Naive thymus-derived CD8-positive, alpha-beta T cell (primary cell): ENCODE measurements around the gene PTTG1IP. TPM values are rescaled to one million over a fixed set of nuclear protein-coding genes. Genes with fewer than 3 reads are reported as not detected.

ENCODE experiments used
- ATAC-seq, 2 donors: fragments of 150-1000 bp; cut with Tn5 transposase in 1 of 2; sonication (Bioruptor Pico), chemical (Tn5 transposase) in 1 of 2; 1 replicate in 1 of 2; 2 replicates in 1 of 2; pipeline ENCODE4 v1.10.0; 2021; ENCODE audit warnings: mild to moderate bottlenecking in 2 of 2, moderate library complexity in 2 of 2
- POLR2A ChIA-PET: fragments of 350-600 bp; sonication (Branson Sonifier 250); formaldehyde crosslinking; loops from one replicate; lab custom pipeline; 2021; ENCODE audit warnings: antibody characterized with exemption; lab: Charles Lee
- DNase-seq, 10 donors: peaks; one replicate each; pipeline versions ENCODE4 v3.0.0 to v3.0.0-alpha.2; 2020 to 2022
- H3K27ac Mint-ChIP-seq, 10 donors: one replicate each; pipeline ENCODE4 v1.8.0; 2020 to 2022; ENCODE audit warnings: mild to moderate bottlenecking in 10 of 10, mixed read lengths in 10 of 10, moderate library complexity in 4 of 10, inconsistent platforms in 1 of 10
- H3K27me3 Mint-ChIP-seq, 5 donors: one replicate each; pipeline ENCODE4 v1.8.0; 2021 to 2022; ENCODE audit warnings: mixed read lengths in 5 of 5
- H3K36me3 Mint-ChIP-seq, 3 donors: one replicate each; pipeline ENCODE4 v1.8.0; 2020 to 2022; ENCODE audit warnings: mixed read lengths in 3 of 3, mild to moderate bottlenecking in 2 of 3, inconsistent platforms in 1 of 3
- H3K4me1 Mint-ChIP-seq, 4 donors: one replicate each; pipeline ENCODE4 v1.8.0; 2021 to 2022; ENCODE audit warnings: mixed read lengths in 4 of 4
- H3K4me3 Mint-ChIP-seq, 10 donors: one replicate each; pipeline ENCODE4 v1.8.0; 2020 to 2022; ENCODE audit warnings: mild to moderate bottlenecking in 10 of 10, mixed read lengths in 10 of 10, moderate library complexity in 6 of 10, inconsistent platforms in 1 of 10
- H3K9me3 Mint-ChIP-seq, 9 donors: one replicate each; pipeline ENCODE4 v1.8.0; 2020 to 2022; ENCODE audit warnings: mixed read lengths in 9 of 9, mild to moderate bottlenecking in 3 of 9, inconsistent platforms in 1 of 9, moderate library complexity in 1 of 9
- polyA plus RNA-seq, 3 donors: library from polyadenylated mRNA; unstranded; fragments of 300-500 nt; fragmentation: Illumina TruSeq; gene quantifications; one replicate each; pipeline ENCODE4 v1.2.3, GENCODE V29; 2021
- total RNA-seq, 8 experiments: library from RNA in 2 of 8; stranded (reverse) in 2 of 8; gene quantifications; one replicate each; pipeline ENCODE4 v1.2.3 and lab custom pipeline; 2021 to 2026

The PTTG1IP gene
- total and polyA plus RNA-seq, 5 experiments from 2014 or later: 42.4 to 68.7 (median 54.1) TPM

DNA sequence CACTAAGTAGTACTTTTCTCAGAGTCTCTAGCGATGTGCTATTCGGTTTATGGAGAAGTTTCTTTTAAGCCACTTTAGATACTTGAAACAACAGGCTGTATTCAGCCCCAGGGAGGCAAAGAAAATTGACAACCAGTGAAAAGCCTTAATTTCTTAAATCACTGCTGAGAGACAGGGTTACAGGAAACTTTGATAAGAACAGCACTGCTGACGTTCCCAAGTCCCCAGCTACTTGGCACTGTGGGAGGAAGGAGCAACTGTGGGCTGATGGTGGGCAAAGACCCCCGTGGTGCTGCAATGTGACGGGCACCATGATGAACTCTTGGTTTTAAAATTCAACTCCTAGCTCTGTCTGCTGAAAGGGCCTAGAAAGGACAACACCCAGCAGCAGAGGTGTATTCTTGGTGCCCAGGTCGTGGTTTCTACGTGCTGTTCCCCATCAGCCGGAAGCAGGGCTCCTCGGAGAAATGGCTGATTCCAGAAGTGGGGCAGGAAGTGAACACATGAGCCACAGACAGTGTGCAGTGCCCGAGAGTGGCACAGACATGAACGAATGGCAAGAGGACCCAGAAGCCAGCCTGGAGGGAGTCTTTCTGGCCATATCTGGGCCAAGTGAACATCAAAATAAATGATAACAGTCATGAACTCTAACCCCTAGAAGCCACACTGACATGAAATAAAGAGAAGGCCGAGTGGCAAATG lies 5.3 kb downstream of the PTTG1IP start:
- Mint-ChIP-seq H3K36me3 (peaks cover 0 to 23% (median 3%) of the 10 kb centered on the region in 3 donors), H3K4me3 (peak overlapping the region; percentile 47 to 88 (median 79)), H3K27ac (peak overlapping the region; percentile 86 to 97 (median 93)), H3K9me3 (no peaks in the 10 kb centered on the region), H3K4me1 (peaks cover 56 to 94% (median 87%) of the 10 kb centered on the region in 4 donors), H3K27me3 (peaks cover 0 to 1% (median 0%) of the 10 kb centered on the region in 5 donors)
- peak in 8 of 10 donors; percentile 35 to 80 (median 54) for DNase-seq
- peak; percentile 65 to 84 for ATAC-seq
- POLR2A ChIA-PET: no interaction called here

- ATAC-seq (no peak), DNase-seq (no peak)
- Mint-ChIP-seq H3K9me3 (no peaks in the 10 kb centered on the region), H3K4me1 (peaks cover 54 to 91% (median 85%) of the 10 kb centered on the region in 4 donors), H3K4me3 (peak overlapping the region in 7 of 10 donors; percentile 22 to 88 (median 78)), H3K27me3 (peaks cover 0 to 1% (median 0%) of the 10 kb centered on the region in 5 donors), H3K36me3 (peaks cover 0 to 23% (median 3%) of the 10 kb centered on the region in 3 donors), H3K27ac (peak overlapping the region; percentile 46 to 97 (median 92))
- POLR2A ChIA-PET: interaction anchor here (1.1 to 1.2 kb wide), 2 partner anchors 45 to 65 kb away, joined by 3 to 4 read pairs; no protein-coding TSS in a partner anchor
Observed at GRCh38 chr21:44867464-44867863, 6.0 kb downstream of the PTTG1IP start.

DNA sequence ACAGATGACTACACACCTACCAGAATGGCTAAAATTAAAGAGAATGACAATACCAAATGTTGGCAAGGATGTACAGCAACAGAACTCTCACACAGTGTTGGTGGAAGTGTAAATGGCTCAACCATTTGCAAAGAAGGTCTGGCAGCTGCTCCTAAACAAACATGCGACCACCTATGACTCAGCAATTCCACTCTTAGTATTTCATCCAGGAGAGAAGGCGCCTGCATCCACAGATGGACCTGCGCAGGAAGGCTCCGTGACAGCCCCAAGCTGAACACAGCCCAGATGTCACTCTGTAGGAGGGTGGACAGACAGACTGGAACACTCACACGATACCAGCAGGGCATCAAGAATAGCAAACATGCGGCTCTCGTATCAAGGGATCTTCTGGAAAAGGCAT lies 6.7 kb downstream of the PTTG1IP start:
- H3K4me1 Mint-ChIP-seq: peaks cover 51 to 87% (median 81%) of the 10 kb centered on the region in 4 donors
- no peak for ATAC-seq
- H3K9me3 Mint-ChIP-seq: no peaks in the 10 kb centered on the region
- POLR2A ChIA-PET: interaction anchor here (1.0 to 1.2 kb wide), 3 partner anchors 44 to 65 kb away, joined by 3 to 4 read pairs (median 4); no protein-coding TSS in a partner anchor
- H3K4me3 Mint-ChIP-seq: peak overlapping the region; percentile 12 to 88 (median 58)
- peaks cover 0 to 25% (median 3%) of the 10 kb centered on the region in 3 donors for H3K36me3 Mint-ChIP-seq
- H3K27ac Mint-ChIP-seq: peak overlapping the region in 8 of 10 donors; percentile 67 to 97 (median 86)
- DNase-seq: no peak
- peaks cover 0 to 1% (median 0%) of the 10 kb centered on the region in 5 donors for H3K27me3 Mint-ChIP-seq

DNA sequence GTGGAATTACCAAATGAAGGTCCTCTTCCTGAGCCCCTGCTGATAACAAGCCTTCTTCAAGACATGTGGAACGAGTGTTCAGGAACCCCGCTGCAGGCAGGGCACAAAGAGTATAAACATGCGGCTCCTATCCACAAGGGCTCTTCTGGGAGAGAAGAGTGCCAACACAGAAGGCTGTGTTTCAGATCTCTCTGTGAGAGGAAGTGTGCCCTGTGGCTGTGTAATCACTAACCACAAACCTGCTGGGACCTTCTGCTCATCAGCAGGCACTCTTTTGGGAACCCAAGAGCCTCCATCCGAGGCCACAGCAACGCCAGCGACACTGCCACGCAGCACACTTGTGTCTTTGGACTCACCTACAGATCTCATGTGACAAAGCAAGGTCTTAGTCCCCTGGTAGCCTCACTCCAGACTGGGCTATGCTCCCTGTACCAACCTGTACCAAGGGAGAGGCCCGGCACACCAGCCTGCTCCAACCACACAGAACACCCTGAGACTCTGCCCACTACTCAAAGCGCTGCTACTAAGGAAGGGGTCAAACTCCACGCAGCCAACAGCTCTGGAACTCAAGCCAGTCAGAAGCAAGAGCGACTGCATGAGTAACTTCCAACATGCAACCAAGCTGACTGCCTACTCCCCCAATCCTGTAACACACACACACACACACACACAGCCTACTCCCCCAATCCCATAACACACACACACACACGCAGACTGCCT lies 7.8 kb downstream of the PTTG1IP start:
- peak overlapping the region; percentile 61 to 97 (median 86) for H3K27ac Mint-ChIP-seq
- H3K4me1 Mint-ChIP-seq: peaks cover 48 to 87% (median 79%) of the 10 kb centered on the region in 4 donors
- peaks cover 0 to 36% (median 4%) of the 10 kb centered on the region in 3 donors for H3K36me3 Mint-ChIP-seq
- H3K27me3 Mint-ChIP-seq: peaks cover 0 to 1% (median 0%) of the 10 kb centered on the region in 5 donors
- no peaks in the 10 kb centered on the region for H3K9me3 Mint-ChIP-seq
- POLR2A ChIA-PET: interaction anchor here (1.0 kb wide), 1 partner anchor 61 kb away, joined by 4 read pairs; no protein-coding TSS in a partner anchor
- ATAC-seq: peak; percentile 56 to 60
- H3K4me3 Mint-ChIP-seq: peak overlapping the region; percentile 57 to 88 (median 72)
- DNase-seq: peak in 2 of 10 donors; percentile 40 to 43

DNA sequence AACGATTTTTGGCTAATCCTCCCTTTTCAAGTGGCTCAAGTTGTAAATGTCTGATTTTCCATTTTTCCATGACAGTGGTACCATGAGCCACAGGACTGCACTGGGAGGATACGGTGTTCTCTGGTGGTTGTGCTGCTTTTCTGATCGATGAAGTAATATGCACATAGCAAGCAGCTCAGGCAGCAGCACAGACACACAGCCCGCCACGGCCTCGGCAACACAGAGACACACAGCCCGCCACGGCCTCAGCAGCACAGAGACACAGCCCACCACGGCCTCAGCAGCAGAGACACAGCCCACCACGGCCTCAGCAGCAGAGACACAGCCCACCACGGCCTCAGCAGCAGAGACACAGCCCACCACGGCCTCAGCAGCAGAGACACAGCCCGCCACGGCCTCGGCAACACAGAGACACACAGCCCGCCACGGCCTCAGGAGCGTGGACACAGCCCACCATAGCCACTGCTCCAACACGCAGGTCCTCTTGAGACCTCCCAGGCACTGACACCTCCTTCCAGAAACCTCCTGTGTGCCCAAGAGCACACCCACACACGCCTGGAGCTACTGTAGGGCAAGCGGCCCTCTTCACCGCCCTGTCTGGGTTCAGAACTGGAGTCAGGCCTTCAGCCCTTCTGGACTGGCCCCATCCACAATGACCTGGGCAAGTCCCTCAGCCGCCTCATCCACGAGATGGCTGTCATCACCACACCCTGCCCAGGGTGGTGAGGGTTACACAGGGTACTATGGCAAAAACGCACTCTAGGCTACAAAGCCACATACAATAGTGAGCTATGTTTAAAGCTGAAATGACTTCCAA lies 10.4 kb downstream of the PTTG1IP start:
- Mint-ChIP-seq H3K27ac (peak overlapping the region in 6 of 10 donors; percentile 38 to 88 (median 56)), H3K4me1 (peaks cover 38 to 76% (median 56%) of the 10 kb centered on the region in 4 donors), H3K9me3 (no peaks in the 10 kb centered on the region), H3K27me3 (peaks cover 0 to 1% (median 0%) of the 10 kb centered on the region in 5 donors), H3K4me3 (peak overlapping the region in 4 of 10 donors; percentile 19 to 64 (median 52)), H3K36me3 (peaks cover 0 to 61% (median 6%) of the 10 kb centered on the region in 3 donors)
- peak in 1 of 2 donors; percentile 35 for ATAC-seq
- POLR2A ChIA-PET: interaction anchor here (1.3 kb wide), 1 partner anchor 11 kb away, joined by 4 read pairs; the partner anchor contains the start of gene PTTG1IP
- no peak for DNase-seq

DNA sequence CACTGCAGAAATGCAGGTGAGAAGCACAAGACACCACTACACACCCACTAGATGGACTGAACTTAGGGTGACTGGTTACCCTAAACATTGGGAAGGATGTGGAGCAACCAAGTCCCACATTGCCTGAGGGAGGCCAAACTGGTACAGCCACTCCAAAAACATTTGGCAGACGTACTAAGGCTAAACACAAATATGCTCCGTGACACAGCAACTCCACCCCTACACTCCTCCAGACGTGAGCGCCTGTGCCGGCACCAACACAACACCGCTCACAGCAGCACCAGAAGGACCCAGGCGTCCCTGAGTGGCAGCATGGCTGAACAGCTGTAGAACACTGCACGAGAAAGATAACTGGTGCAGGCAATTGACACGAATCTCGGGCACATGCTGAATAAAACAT lies 14.7 kb downstream of the PTTG1IP start:
- peaks cover 21 to 59% (median 37%) of the 10 kb centered on the region in 4 donors for H3K4me1 Mint-ChIP-seq

GRCh38 chr21:44858291-44858690 lies 15.2 kb downstream of the PTTG1IP start:
- DNase-seq (no peak), ATAC-seq (no peak)
- no peak overlapping the region for H3K4me3 Mint-ChIP-seq
- H3K36me3 Mint-ChIP-seq: peaks cover 0 to 83% (median 3%) of the 10 kb centered on the region in 3 donors
- POLR2A ChIA-PET: no interaction called here
- no peaks in the 10 kb centered on the region for H3K9me3 Mint-ChIP-seq
- no peaks in the 10 kb centered on the region for H3K27me3 Mint-ChIP-seq
- peak overlapping the region in 1 of 10 donors; percentile 59 for H3K27ac Mint-ChIP-seq
- H3K4me1 Mint-ChIP-seq: peaks cover 21 to 54% (median 36%) of the 10 kb centered on the region in 4 donors

More for the DNA sequence above, 14.7 kb downstream of the PTTG1IP start:
- Mint-ChIP-seq H3K9me3 (no peaks in the 10 kb centered on the region), H3K27ac (peak overlapping the region in 2 of 10 donors; percentile 14 to 59), H3K27me3 (no peaks in the 10 kb centered on the region), H3K36me3 (peaks cover 0 to 83% (median 3%) of the 10 kb centered on the region in 3 donors), H3K4me3 (no peak overlapping the region)
- no peak for ATAC-seq
- POLR2A ChIA-PET: no interaction called here
- no peak for DNase-seq

- Mint-ChIP-seq H3K4me3 (no peak overlapping the region), H3K36me3 (peaks cover 0 to 91% (median 3%) of the 10 kb centered on the region in 3 donors), H3K4me1 (peaks cover 20 to 53% (median 38%) of the 10 kb centered on the region in 4 donors), H3K27ac (peak overlapping the region in 3 of 10 donors; percentile 23 to 77 (median 59)), H3K9me3 (no peaks in the 10 kb centered on the region), H3K27me3 (no peaks in the 10 kb centered on the region)
- DNase-seq (no peak), ATAC-seq (no peak)
- POLR2A ChIA-PET: no interaction called here
Observed at GRCh38 chr21:44857127-44857892, 16.2 kb downstream of the PTTG1IP start.

GRCh38 chr21:44856131-44856530 lies 17.4 kb downstream of the PTTG1IP start:
- Mint-ChIP-seq H3K27me3 (no peaks in the 10 kb centered on the region), H3K4me3 (no peak overlapping the region), H3K36me3 (peaks cover 0 to 94% (median 6%) of the 10 kb centered on the region in 3 donors), H3K27ac (peak overlapping the region in 5 of 10 donors; percentile 38 to 68 (median 66)), H3K9me3 (no peaks in the 10 kb centered on the region), H3K4me1 (peaks cover 17 to 54% (median 35%) of the 10 kb centered on the region in 4 donors)
- no peak for ATAC-seq
- no peak for DNase-seq
- POLR2A ChIA-PET: interaction anchor here (0.6 kb wide), 1 partner anchor 16 kb away, joined by 3 read pairs; no protein-coding TSS in a partner anchor

DNA sequence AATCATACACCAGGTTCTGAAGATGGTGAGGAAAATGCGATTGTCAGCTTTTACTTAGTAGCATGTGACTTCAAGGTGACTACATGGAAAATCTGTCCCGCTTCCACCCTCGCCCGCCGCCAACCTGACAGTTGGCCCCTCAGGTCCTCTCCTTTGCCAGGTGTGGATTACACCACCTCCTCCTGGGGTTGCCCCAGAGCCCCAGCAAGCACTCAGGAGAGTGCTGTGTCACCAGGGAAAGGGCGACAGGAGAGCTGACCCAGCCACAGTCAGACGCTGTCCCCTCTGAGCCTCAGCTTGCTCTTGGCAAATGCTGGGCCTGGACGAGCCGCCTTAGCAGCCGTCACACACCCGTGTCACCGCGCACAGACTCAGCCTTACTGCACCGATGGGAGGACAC lies 17.9 kb downstream of the PTTG1IP start:
- ATAC-seq (no peak), DNase-seq (no peak)
- no peaks in the 10 kb centered on the region for H3K9me3 Mint-ChIP-seq
- H3K4me1 Mint-ChIP-seq: peaks cover 19 to 50% (median 33%) of the 10 kb centered on the region in 4 donors
- no peaks in the 10 kb centered on the region for H3K27me3 Mint-ChIP-seq
- peaks cover 0 to 94% (median 7%) of the 10 kb centered on the region in 3 donors for H3K36me3 Mint-ChIP-seq
- POLR2A ChIA-PET: no interaction called here
- peak overlapping the region in 6 of 10 donors; percentile 84 to 93 (median 90) for H3K27ac Mint-ChIP-seq
- H3K4me3 Mint-ChIP-seq: no peak overlapping the region
